ENCODE data around the gene SNORC. TPM values are rescaled to one million over a fixed set of nuclear protein-coding genes. Genes with fewer than 3 reads are reported as not detected.
A peak's percentile ranks its signal among the peaks of the same experiment; 100 is the strongest.

SNORC gene
- total and polyA plus RNA-seq, 2 of the 13 experiments (the other 11 are each of a cell fraction or from before 2014, with no cell fraction given): 59.1 to 86.1 TPM

GRCh38 chr2:232871835-232872736 is 2.0 kb downstream of the SNORC start (continued):
- TF ChIP-seq MYNN (CRISPR knock-in tag; IDR thresholded peaks at IDR 0.05; ENCODE audit: low read depth): no peak
- TF ChIP-seq BRD4 (CRISPR knock-in tag; IDR thresholded peaks at IDR 0.05): peak; percentile 46; the same call in 1 of the 2 replicates
- TF ChIP-seq, protein P1, sequence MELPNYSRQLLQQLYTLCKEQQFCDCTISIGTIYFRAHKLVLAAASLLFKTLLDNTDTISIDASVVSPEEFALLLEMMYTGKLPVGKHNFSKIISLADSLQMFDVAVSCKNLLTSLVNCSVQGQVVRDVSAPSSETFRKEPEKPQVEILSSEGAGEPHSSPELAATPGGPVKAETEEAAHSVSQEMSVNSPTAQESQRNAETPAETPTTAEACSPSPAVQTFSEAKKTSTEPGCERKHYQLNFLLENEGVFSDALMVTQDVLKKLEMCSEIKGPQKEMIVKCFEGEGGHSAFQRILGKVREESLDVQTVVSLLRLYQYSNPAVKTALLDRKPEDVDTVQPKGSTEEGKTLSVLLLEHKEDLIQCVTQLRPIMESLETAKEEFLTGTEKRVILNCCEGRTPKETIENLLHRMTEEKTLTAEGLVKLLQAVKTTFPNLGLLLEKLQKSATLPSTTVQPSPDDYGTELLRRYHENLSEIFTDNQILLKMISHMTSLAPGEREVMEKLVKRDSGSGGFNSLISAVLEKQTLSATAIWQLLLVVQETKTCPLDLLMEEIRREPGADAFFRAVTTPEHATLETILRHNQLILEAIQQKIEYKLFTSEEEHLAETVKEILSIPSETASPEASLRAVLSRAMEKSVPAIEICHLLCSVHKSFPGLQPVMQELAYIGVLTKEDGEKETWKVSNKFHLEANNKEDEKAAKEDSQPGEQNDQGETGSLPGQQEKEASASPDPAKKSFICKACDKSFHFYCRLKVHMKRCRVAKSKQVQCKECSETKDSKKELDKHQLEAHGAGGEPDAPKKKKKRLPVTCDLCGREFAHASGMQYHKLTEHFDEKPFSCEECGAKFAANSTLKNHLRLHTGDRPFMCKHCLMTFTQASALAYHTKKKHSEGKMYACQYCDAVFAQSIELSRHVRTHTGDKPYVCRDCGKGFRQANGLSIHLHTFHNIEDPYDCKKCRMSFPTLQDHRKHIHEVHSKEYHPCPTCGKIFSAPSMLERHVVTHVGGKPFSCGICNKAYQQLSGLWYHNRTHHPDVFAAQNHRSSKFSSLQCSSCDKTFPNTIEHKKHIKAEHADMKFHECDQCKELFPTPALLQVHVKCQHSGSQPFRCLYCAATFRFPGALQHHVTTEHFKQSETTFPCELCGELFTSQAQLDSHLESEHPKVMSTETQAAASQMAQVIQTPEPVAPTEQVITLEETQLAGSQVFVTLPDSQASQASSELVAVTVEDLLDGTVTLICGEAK (IDR thresholded peaks at IDR 0.05): no peak
- TF ChIP-seq, protein P1 (CRISPR knock-in tag; IDR thresholded peaks at IDR 0.05): peak; percentile 56; the same call in 1 of the 2 replicates
- TF ChIP-seq, protein P2, sequence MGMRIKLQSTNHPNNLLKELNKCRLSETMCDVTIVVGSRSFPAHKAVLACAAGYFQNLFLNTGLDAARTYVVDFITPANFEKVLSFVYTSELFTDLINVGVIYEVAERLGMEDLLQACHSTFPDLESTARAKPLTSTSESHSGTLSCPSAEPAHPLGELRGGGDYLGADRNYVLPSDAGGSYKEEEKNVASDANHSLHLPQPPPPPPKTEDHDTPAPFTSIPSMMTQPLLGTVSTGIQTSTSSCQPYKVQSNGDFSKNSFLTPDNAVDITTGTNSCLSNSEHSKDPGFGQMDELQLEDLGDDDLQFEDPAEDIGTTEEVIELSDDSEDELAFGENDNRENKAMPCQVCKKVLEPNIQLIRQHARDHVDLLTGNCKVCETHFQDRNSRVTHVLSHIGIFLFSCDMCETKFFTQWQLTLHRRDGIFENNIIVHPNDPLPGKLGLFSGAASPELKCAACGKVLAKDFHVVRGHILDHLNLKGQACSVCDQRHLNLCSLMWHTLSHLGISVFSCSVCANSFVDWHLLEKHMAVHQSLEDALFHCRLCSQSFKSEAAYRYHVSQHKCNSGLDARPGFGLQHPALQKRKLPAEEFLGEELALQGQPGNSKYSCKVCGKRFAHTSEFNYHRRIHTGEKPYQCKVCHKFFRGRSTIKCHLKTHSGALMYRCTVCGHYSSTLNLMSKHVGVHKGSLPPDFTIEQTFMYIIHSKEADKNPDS (CRISPR knock-in tag; IDR thresholded peaks at IDR 0.05): no peak
- no peak for TF ChIP-seq ZNF768 (CRISPR knock-in tag; IDR thresholded peaks at IDR 0.05)
- TF ChIP-seq SRF (IDR thresholded peaks at IDR 0.05; ENCODE audit: low read depth, low read length): no peak
- no peak for TF ChIP-seq SNRNP70 (IDR thresholded peaks at IDR 0.05; ENCODE audit: low read depth, low read length)
- no peak for TF ChIP-seq DMTF1 (CRISPR knock-in tag; IDR thresholded peaks at IDR 0.05)
- TF ChIP-seq HNRNPK (IDR thresholded peaks at IDR 0.05; ENCODE audit: low read depth, low read length, poor library complexity, severe bottlenecking): peak; percentile 20
